SHP77 (cell line): ENCODE measurements around the gene PSD.

Experiments used
- DNase-seq, 2 experiments: peaks; one replicate each; lab custom pipeline; 2025; lab: John Stamatoyannopoulos, UW

The PSD gene

DNA sequence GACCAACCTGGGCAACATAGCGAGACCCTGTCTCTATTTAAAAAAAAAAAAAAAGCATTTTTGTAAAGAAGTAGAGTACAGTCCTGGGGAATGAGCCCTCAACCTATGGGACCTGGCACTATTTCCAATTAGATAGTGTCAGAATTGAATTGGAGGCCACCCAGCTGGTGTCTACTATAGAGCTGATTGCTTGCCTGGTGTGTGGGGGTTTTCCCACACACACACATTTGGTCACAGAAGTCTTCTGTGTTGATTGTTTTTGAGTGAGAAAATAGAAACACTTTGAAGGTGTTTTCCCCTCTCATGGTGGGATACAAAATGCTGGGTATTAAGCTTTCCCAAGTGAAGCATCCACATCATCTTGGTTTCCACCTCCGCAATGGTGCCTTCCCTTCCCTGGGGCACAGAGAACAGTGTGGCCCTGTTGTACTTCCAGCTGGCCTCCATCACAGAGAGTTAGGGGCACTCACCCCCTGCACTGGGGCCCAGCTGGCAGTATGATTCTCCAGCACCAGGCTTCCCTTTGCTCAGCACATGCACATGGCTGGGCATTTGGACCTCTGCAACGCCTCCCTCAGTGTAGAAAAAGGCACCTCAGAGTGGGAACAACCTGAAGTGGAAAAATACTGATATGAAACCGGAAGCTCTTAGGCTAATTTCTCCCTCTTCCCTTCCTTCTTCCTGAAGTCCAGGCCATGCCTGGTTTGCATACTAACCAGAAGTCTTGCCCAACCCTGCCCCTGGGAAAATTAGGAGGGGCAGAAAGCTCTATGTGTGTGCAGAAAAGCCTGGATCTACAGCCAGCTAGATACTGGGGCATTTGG lies 33.8 kb downstream of the PSD start:
- DNase-seq, result no peak

DNA sequence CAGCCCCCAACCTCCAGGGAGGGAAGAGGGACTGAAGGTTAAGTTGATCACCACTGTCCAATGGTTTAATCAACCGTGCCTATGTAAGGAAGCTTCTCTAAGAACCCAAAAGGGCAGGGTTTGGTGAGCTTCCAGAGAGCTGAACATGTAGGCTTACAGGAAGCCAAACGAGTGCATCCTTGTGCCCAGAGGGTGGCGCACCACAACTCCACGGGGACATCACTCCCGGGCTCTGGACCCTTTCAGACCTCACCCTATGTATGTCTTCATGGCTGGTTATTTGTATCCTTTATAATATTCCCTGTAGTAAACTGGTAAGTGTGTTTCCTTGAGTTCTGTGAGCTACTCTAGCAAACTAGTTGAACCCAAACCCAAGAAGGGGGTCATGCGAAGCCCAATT lies 34.5 kb downstream of the PSD start:
- no peak for DNase-seq

DNA sequence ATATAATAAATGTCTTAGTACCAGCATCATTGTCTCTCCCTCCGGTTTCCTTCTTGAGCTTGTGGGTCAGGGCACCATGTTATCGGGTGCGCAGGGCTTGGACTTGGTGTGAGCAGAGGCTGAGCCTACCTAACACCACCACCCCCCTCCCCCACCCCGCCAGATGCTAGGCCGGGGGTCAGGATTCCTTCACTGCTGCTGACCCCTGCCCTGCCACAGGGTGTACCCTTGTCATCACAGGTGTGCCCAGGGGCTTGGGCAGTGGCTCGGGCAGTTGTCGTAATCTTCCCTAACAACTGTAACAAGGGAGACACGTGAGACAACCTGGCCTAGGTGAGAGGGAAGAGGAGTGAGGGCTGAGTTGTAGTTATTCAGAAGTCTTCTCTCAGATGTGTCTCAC lies 35.7 kb downstream of the PSD start:
- no peak for DNase-seq

DNA sequence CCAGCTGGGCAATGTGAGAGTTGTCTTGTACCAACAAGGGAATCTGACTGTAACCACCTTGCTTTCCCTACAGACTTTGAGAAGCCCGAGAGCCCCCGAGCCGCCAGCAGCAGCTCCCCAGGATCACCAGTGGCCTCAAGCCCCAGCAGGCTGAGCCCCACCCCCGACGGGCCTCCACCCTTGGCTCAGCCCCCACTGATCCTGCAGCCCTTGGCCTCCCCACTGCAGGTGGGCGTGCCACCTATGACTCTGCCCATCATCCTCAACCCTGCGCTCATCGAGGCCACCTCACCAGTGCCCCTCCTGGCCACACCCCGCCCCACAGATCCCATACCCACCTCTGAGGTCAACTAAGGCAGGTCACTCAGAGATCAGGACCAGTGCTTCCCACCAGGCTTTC lies 36.6 kb downstream of the PSD start:
- DNase-seq, result no peak

DNA sequence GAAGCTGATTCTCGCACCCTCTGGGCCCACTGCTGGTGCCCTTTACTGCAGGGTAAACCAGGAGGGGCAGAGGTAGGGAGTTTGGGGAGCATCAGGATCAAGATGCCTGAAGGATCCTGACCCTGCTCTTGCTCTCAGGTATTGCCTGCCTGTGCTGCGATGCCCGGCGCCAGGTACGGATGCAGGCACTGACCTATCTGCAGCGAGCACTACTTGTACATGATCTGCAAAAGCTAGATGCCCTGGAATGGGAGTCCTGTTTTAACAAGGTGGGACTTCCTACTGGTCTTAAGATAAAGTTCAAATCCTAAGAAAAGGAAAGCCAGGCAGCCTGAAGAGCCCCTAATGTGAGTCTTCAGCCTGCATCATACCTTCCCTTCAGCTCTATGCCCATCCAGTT lies 39.2 kb downstream of the PSD start:
- DNase-seq, result no peak

DNA sequence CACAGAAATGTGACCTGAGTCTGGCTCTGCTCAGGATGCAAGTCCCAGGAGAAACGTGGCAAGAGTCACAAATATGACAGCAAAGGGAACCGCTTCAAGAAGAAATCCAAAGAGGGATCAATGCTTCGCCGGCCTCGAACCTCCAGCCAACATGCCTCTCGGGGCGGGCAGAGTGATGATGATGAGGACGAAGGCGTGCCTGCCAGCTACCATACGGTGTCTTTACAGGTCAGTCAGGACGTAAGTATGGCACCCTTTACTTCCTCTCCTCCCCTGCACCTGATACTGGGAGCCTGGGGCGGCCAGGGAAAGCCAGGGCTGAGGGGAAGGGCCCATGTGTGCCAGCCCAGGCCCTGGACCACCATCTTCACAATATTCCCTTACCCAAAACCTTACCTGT lies 41.7 kb downstream of the PSD start:
- no peak for DNase-seq

DNA sequence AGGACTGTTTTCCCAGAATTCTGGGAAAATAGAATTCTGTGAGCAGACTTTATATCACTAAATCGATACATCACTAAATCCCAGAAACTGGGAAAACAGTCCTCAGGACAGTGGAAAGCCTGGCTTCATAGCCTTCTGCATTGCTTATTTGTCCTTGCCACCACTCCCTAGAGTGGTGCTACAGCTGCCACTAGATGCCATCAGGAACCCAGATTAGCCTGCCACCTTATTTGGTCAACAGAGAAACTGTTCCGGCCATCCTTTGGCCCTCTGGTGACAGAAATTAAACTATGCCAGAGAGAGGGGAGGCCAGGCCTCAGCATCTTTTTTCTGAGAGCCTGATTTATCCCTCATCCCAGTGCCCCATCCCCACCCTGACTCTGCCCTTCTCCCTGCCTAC lies 42.7 kb downstream of the PSD start:
- no peak for DNase-seq

DNA sequence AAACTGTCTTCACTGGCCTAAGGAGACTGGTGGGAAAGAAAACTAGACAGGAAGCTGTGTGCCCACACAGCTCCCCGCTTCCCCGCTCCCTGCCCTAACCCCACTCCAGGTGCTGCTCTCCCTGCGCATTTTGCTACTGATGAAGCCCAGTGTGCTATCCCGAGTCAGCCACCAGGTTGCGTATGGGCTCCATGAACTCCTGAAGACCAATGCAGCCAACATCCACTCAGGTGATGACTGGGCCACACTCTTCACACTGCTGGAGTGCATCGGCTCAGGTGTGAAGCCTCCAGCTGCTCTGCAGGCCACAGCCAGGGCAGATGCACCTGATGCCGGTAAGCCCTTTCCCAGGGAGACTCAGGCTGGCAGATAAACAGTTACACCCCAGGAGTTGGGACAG lies 43.3 kb downstream of the PSD start:
- no peak for DNase-seq

DNA sequence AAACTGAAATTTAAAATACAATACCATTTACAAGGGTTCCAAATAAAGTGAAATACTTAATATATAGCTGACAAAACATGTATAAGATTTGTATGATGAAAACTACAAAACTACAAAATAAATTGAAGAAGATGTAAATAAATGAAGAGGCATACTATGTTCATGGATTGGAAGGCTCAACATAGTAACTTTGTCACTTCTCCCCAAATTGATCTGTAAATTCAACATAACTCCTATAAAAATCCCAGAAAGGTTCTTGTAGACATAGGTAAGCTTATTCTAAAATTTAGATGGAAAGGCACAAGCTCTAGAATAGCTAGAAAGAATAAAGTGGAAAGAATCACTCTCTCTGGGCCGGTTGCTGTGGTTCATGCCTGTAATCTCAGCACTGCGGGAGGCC lies 47.3 kb downstream of the PSD start:
- DNase-seq, result no peak

DNA sequence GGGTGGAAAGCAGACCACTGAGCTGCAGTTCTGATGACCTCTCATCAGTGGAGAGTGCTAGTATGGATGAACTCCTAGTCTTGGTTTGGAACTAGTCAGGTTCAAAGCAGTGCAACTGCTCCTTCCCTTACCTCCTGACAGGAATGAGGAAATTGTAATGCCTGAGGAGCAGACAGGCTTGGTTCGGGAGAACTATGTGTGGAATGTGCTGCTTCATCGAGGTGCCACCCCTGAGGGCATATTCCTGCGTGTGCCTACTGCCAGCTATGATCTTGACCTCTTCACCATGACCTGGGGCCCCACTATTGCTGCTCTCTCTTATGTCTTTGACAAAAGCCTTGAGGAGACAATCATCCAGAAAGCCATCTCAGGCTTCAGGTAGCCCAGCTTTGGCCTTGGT lies 50.5 kb downstream of the PSD start:
- no peak for DNase-seq

DNA sequence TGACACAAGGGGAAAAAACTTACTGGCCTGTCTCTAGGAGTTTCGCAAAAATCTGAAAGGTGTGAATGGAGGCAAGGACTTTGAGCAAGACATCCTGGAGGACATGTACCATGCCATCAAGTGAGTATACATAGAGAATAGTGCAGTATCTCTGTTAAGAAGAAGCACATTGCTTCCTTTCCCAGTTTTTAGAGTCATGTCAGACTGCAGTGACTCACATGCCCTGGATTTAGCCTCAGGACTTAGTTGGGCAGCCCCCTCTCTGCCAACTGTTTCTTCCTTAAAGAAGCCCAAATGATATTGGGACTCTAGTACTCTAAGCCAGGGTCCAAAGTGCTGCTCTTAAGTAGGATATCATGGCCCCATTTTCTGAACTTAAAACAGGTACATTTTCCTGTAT lies 51.1 kb downstream of the PSD start:
- no peak for DNase-seq

DNA sequence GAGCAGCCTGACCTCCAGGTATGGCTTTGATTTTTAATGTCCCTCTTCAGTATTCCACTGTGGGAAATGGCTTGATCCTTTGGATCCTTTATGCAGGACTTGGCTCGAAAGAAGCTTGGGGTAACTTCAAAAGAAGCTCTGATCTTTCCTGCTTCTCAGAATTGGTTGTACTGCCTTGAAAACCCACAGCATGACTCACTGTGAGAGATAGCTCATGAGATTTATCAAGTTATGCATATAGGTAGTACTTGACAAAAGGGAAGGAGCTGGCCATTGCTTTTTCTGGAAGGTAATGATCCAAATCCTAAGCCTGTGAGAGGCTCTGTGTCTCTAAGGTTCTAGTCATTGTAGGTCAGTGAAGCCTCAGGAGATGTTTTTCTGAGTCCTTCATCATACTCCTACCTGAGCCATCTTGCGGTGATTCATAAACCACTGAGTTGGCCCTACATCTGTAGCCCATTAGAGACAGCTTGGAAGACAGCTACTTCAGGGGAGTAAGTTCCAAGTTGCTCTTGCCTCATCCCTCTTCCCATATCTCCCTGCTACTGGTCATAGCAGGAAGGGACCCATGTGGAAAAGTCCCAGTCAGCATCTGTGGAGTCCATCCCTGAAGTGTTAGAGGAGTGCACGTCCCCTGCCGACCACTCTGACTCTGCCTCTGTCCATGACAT lies 59.7 kb downstream of the PSD start:
- no peak for DNase-seq

DNA sequence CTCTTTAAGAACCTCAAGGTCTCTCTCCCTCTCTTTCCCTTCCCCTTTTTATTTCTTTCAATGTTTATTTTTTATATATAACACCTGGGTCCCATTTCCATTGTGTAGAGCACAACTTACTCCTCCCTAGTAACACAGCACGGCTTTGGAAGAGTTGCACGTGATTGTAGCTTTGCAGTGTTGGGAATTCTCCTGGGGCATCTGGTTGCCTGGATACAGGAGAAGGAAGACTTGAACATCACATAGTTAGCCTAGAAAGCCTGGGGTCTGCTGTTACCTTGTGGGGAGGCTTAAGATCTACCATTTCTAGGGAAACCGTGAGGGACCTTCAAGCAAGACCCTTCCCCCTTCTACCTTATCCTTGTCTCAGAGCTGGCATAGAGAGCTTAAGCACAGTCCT lies 64.1 kb downstream of the PSD start:
- DNase-seq, result no peak
